Activated CD8-positive, alpha-beta T cell treated with anti-CD3 and anti-CD28 coated beads, Interleukin-2, amount 10 ng/mL, durations not matched to agents 7 days and 5 days (primary cell): ENCODE data around the gene COLEC11. TPM values are rescaled to one million over a fixed set of nuclear protein-coding genes. Genes with fewer than 3 reads are reported as not detected.
"Not testable (repeated sequence)": the region's sequence is repeated elsewhere in the genome, so short reads cannot be mapped to it uniquely, and the experiment has no call there.

Source experiments
- ATAC-seq: fragments of 150-1000 bp; cut with Tn5 transposase; one replicate; pipeline ENCODE4 v1.10.0; 2021; ENCODE audit warnings: moderate library complexity
- CTCF ChIA-PET: fragments of 350-600 bp; sonication (Branson Sonifier 250); formaldehyde crosslinking; loops from one replicate; lab custom pipeline; 2021; ENCODE audit warnings: antibody characterized with exemption; lab: Charles Lee
- POLR2A ChIA-PET: fragments of 350-600 bp; sonication (Branson Sonifier 250); formaldehyde crosslinking; loops from one replicate; lab custom pipeline; 2021; ENCODE audit warnings: antibody characterized with exemption; lab: Charles Lee
- DNase-seq: peaks from one replicate; pipeline ENCODE4 v3.0.0-alpha.2; 2020
- H3K27ac Mint-ChIP-seq: one replicate; pipeline ENCODE4 v1.8.0; 2021; ENCODE audit warnings: mild to moderate bottlenecking, mixed read lengths
- H3K27me3 Mint-ChIP-seq: one replicate; pipeline ENCODE4 v1.8.0; 2021; ENCODE audit warnings: low read depth, mixed read lengths
- H3K36me3 Mint-ChIP-seq: one replicate; pipeline ENCODE4 v1.8.0; 2021; ENCODE audit warnings: low read depth, mixed read lengths
- H3K4me1 Mint-ChIP-seq: one replicate; pipeline ENCODE4 v1.8.0; 2021; ENCODE audit warnings: low read depth, mixed read lengths
- H3K4me3 Mint-ChIP-seq: one replicate; pipeline ENCODE4 v1.8.0; 2021; ENCODE audit warnings: mild to moderate bottlenecking, mixed read lengths
- H3K9me3 Mint-ChIP-seq: one replicate; pipeline ENCODE4 v1.8.0; 2022; ENCODE audit warnings: mixed read lengths; ENCODE audit not compliant: insufficient read depth
- total RNA-seq, 2 experiments: library from RNA; stranded (reverse); gene quantifications; one replicate each; pipeline ENCODE4 v1.2.3, GENCODE V29; 2021

The COLEC11 gene
- total RNA-seq, 2 experiments from 2014 or later, result not detected

DNA sequence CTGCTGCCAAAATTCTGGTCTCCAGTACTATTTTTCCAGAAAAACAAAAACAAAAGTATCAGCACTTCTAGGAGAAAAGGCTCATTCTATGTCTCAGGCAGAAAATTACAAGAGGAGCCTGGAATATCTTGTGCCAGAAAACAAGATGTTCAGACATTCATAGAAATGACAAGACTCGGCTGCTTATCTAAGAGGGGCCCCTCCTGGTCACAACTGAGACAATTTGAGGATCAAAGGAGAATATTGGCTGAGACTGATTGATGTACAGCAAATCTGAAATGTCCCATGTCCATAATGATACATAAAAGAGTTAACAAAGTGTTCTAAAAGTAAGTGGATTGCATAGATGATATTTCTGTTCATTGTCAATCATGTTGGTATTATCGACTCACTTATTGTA, 22.3 kb upstream of the COLEC11 start:
- ChIA-PET POLR2A (no interaction called here), CTCF (no interaction called here)
- Mint-ChIP-seq H3K36me3 (peaks cover 18% of the 10 kb centered on the region), H3K27me3 (no peaks in the 10 kb centered on the region), H3K4me3 (no peak overlapping the region), H3K4me1 (peaks cover 24% of the 10 kb centered on the region), H3K9me3 (no peaks in the 10 kb centered on the region), H3K27ac (no peak overlapping the region)
- DNase-seq (no peak), ATAC-seq (no peak)

GRCh38 chr2:3574155-3574554, 20.8 kb upstream of the COLEC11 start:
- peaks cover 33% of the 10 kb centered on the region for H3K36me3 Mint-ChIP-seq
- no peaks in the 10 kb centered on the region for H3K9me3 Mint-ChIP-seq
- peaks cover 39% of the 10 kb centered on the region for H3K4me1 Mint-ChIP-seq
- H3K27ac Mint-ChIP-seq, result no peak overlapping the region
- H3K27me3 Mint-ChIP-seq, result no peaks in the 10 kb centered on the region
- ATAC-seq (no peak), DNase-seq (no peak)
- ChIA-PET CTCF (interaction anchor here (0.8 to 1.8 kb wide), 2 partner anchors 31 to 78 kb away, joined by 3 to 7 read pairs; no protein-coding TSS in a partner anchor), POLR2A (interaction anchor here (0.9 to 3.3 kb wide), 5 partner anchors 9 to 196 kb away, joined by 3 to 47 read pairs (median 4); partner anchors contain the start of genes ADI1, EIPR1 and RNASEH1)
- peak overlapping the region; percentile 96 for H3K4me3 Mint-ChIP-seq

DNA sequence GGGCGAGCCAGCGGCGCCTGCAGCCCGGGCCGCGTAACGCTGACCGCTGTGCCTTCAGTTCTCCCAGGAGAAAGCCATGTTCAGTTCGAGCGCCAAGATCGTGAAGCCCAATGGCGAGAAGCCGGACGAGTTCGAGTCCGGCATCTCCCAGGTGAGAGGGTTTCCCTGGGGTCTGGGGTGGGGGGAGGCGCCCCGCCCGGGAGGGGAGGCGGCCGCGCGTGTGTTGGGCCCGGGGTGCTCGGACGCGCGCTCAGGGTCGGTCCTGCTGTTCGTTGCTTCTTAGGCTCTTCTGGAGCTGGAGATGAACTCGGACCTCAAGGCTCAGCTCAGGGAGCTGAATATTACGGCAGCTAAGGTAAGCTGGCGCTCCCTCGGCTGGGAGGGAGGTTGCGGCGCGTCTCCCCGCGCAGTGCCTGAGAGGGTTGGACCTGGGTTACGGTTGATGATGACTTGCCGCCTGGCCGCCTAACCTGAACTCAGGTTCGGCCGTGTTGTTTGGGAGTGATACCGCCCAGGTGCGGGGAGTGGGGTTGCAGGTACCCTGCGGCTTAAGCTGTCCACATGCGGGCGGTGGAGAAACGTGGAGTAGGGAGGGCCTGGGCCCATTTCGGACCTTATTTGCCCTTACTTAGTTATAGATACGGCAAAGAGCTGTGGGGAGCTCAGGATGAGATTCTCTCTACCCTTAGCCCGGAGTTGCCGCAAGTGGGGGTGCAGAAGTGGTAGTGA, 19.2 kb upstream of the COLEC11 start:
- H3K4me3 Mint-ChIP-seq, result peak overlapping the region; percentile 96
- CTCF ChIA-PET, result interaction anchor here (1.0 to 1.5 kb wide), 4 partner anchors 13 to 76 kb away, joined by 3 to 6 read pairs (median 4); no protein-coding TSS in a partner anchor

GRCh38 chr2:3576263-3576630, 18.7 kb upstream of the COLEC11 start:
- peak overlapping the region; percentile 93 for H3K27ac Mint-ChIP-seq
- not testable (repeated sequence) for DNase-seq, H3K27me3 Mint-ChIP-seq, H3K9me3 Mint-ChIP-seq, ATAC-seq
- peaks cover 54% of the 10 kb centered on the region for H3K4me1 Mint-ChIP-seq
- POLR2A ChIA-PET, result interaction anchor here (0.6 to 3.3 kb wide), 5 partner anchors 8 to 737 kb away, joined by 3 to 47 read pairs (median 4); partner anchors contain the start of genes ADI1 and RNASEH1
- peak overlapping the region; percentile 96 for H3K4me3 Mint-ChIP-seq
- CTCF ChIA-PET, result interaction anchor here (1.0 to 1.5 kb wide), 4 partner anchors 12 to 76 kb away, joined by 3 to 6 read pairs (median 4); no protein-coding TSS in a partner anchor
- H3K36me3 Mint-ChIP-seq, result peaks cover 53% of the 10 kb centered on the region

More for the DNA sequence above, 19.2 kb upstream of the COLEC11 start:
- Mint-ChIP-seq H3K9me3 (no peaks in the 10 kb centered on the region), H3K27ac (peak overlapping the region; percentile 93), H3K36me3 (peaks cover 49% of the 10 kb centered on the region), H3K4me1 (peaks cover 53% of the 10 kb centered on the region), H3K27me3 (no peaks in the 10 kb centered on the region)
- DNase-seq (peak; percentile 42), ATAC-seq (peak; percentile 55)
- POLR2A ChIA-PET, result interaction anchor here (0.6 to 3.3 kb wide), 5 partner anchors 9 to 736 kb away, joined by 3 to 47 read pairs (median 4); partner anchors contain the start of genes ADI1 and RNASEH1

DNA sequence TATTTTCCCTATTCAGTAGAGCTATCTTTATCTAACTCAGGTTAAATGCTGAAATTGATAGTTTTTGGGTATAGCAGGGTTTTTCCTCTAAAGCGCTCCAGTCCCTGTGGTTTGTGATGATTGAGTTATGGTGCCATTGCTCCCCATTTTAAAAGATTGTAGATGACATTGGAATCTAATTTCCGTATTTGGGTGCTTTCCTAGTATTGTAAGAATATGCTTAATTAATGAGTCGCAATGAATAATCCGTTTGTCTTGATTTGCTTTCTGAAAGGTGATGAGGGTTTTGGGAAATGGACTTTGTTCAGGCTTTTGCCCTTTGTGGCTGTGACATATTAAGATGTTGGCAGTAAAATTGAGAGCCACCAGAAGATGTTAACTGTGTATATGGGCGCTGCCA, 15.9 kb upstream of the COLEC11 start:
- POLR2A ChIA-PET, result interaction anchor here (0.8 to 2.2 kb wide), 2 partner anchors 14 to 60 kb away, joined by 3 to 9 read pairs; no protein-coding TSS in a partner anchor
- Mint-ChIP-seq H3K9me3 (no peaks in the 10 kb centered on the region), H3K27me3 (no peaks in the 10 kb centered on the region), H3K36me3 (peaks cover 72% of the 10 kb centered on the region), H3K4me1 (peaks cover 55% of the 10 kb centered on the region), H3K4me3 (no peak overlapping the region), H3K27ac (no peak overlapping the region)
- DNase-seq (no peak), ATAC-seq (no peak)
- CTCF ChIA-PET, result no interaction called here

- ChIA-PET POLR2A (interaction anchor here (0.6 to 2.2 kb wide), 3 partner anchors 12 to 28 kb away, joined by 3 to 9 read pairs (median 4); no protein-coding TSS in a partner anchor), CTCF (interaction anchor here (0.8 to 1.9 kb wide), 2 partner anchors 8 to 72 kb away, joined by 3 to 4 read pairs; no protein-coding TSS in a partner anchor)
- Mint-ChIP-seq H3K36me3 (peaks cover 72% of the 10 kb centered on the region), H3K4me1 (peaks cover 49% of the 10 kb centered on the region), H3K27me3 (no peaks in the 10 kb centered on the region), H3K4me3 (no peak overlapping the region), H3K27ac (no peak overlapping the region), H3K9me3 (no peaks in the 10 kb centered on the region)
- ATAC-seq (no peak), DNase-seq (no peak)
Measured at GRCh38 chr2:3580449-3580848, 14.5 kb upstream of the COLEC11 start.

GRCh38 chr2:3581367-3582262, 13.3 kb upstream of the COLEC11 start:
- H3K27ac Mint-ChIP-seq, result no peak overlapping the region
- ATAC-seq, result no peak
- peaks cover 66% of the 10 kb centered on the region for H3K36me3 Mint-ChIP-seq
- H3K4me3 Mint-ChIP-seq, result no peak overlapping the region
- POLR2A ChIA-PET, result interaction anchor here (1.1 kb wide), 1 partner anchor 23 kb away, joined by 4 read pairs; no protein-coding TSS in a partner anchor
- CTCF ChIA-PET, result interaction anchor here (1.9 kb wide), 1 partner anchor 70 kb away, joined by 4 read pairs; no protein-coding TSS in a partner anchor
- no peak for DNase-seq
- H3K9me3 Mint-ChIP-seq, result no peaks in the 10 kb centered on the region
- no peaks in the 10 kb centered on the region for H3K27me3 Mint-ChIP-seq
- H3K4me1 Mint-ChIP-seq, result peaks cover 40% of the 10 kb centered on the region

GRCh38 chr2:3584076-3584475, 10.8 kb upstream of the COLEC11 start:
- no peak for DNase-seq
- POLR2A ChIA-PET, result interaction anchor here (1.2 to 1.4 kb wide), 2 partner anchors 8 to 204 kb away, joined by 4 read pairs; no protein-coding TSS in a partner anchor
- CTCF ChIA-PET, result no interaction called here
- peaks cover 45% of the 10 kb centered on the region for H3K36me3 Mint-ChIP-seq
- ATAC-seq, result no peak
- H3K27ac Mint-ChIP-seq, result no peak overlapping the region
- no peak overlapping the region for H3K4me3 Mint-ChIP-seq
- H3K9me3 Mint-ChIP-seq, result no peaks in the 10 kb centered on the region
- no peaks in the 10 kb centered on the region for H3K27me3 Mint-ChIP-seq
- peaks cover 19% of the 10 kb centered on the region for H3K4me1 Mint-ChIP-seq

DNA sequence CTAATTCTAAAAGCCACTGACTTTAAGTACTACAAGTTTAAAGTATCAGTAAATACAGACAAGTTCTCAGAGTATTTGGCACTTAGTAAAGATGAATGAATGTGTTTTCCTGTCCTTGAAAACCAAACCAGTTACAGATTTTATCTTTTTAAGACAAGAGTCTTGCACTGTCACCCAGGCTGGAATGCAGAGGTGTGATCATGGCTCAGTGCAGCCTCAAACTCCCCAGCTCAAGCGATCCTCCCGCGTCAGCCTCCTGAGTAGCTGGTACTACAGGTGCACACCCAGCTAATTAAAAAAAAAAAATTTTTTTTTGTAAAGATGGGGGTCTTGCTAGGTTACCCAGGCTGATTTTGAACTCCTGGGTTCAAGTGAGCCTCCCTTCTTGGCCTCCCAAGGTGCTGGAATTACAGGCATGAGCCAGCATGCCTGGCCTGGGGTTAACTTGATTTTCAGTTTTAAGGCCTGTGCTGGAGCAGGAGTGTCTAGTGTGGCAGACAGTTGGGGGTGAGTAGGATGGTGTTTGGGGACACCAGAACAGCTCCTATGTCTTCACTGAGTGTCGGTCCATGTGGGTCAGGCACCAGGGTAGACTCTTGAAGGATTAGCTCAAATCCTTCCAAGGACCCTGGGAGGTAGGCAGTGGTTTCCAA, 10.2 kb upstream of the COLEC11 start:
- Mint-ChIP-seq H3K4me1 (peaks cover 14% of the 10 kb centered on the region), H3K27me3 (no peaks in the 10 kb centered on the region), H3K36me3 (peaks cover 38% of the 10 kb centered on the region), H3K27ac (no peak overlapping the region), H3K9me3 (no peaks in the 10 kb centered on the region), H3K4me3 (no peak overlapping the region)
- DNase-seq (no peak), ATAC-seq (no peak)
- ChIA-PET POLR2A (interaction anchor here (1.2 to 1.4 kb wide), 2 partner anchors 9 to 205 kb away, joined by 4 read pairs; no protein-coding TSS in a partner anchor), CTCF (interaction anchor here (0.6 kb wide), 1 partner anchor 68 kb away, joined by 4 read pairs; no protein-coding TSS in a partner anchor)

- Mint-ChIP-seq H3K9me3 (no peaks in the 10 kb centered on the region), H3K4me1 (peaks cover 7% of the 10 kb centered on the region), H3K4me3 (no peak overlapping the region), H3K36me3 (peaks cover 31% of the 10 kb centered on the region), H3K27ac (no peak overlapping the region), H3K27me3 (no peaks in the 10 kb centered on the region)
- CTCF ChIA-PET, result interaction anchor here (0.6 kb wide), 1 partner anchor 67 kb away, joined by 4 read pairs; no protein-coding TSS in a partner anchor
- POLR2A ChIA-PET, result no interaction called here
- DNase-seq (no peak), ATAC-seq (no peak)
Measured at GRCh38 chr2:3585261-3586109, 9.4 kb upstream of the COLEC11 start.
